Amygdala (tissue), 56 donors: Measurements from ENCODE around the gene ECPAS.
"Not testable (repeated sequence)": the region's sequence is repeated elsewhere in the genome, so short reads cannot be mapped to it uniquely, and the experiment has no call there.

Experiments
- DNase-seq, 56 donors: peaks; one replicate each; lab custom pipeline; 2025; lab: John Stamatoyannopoulos, UW

ECPAS gene

DNA sequence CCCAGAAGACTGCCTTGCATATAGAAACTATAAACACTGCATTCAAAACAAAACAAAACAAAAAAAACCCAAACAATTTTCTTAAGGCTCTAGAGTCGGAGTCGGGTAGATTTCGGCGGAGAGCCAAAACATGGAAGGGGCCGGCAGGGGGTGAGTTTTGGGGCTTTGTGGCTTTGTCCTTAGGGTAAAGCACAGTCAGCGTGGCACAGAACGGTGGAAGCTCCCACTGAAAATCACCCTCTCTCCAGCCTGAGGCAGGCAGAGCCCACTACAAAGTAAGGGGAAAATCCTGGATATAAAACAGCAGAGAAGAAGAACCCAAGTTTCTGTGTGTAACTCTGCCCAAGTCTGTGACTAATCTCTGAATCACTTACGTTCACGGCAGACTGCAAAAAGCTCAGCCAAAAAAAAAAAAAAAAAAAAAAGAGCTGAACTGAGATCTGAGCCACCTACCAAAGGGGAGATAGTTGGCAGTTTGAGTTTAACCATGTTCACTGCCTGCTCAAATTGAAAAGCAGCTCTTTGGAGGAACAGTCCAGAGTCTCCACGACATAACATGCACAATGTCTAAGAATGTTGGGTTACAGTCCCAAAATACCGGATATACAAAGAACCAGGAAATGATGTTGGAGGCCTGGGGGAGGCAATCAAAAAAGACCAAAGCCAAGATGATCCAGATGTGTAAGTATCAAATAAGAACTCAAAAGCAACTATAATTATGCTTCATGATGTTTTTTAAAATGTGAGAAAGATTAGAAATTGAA is 127.5 kb downstream of the ECPAS start:
- no peak for DNase-seq

DNA sequence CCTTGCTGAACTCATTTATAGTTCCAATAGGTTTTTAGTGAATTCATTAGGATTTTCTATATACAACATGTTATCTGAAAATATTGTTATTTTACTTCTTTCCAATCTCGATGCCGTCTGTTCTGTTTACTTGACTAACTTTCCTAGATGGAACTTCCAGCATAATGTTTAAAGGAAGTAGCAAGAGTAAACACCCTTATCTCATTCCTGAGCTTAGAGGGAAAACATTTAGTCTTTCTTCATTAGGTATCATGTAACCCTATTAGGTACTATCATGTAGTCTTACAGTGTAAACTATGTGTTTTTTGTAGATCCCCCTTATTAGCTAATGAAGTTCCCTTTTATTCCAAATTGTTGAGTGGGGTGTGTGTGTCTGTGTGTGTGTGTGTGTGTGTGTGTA is 131.6 kb downstream of the ECPAS start:
- DNase-seq = no peak

- DNase-seq = no peak
These were observed 133.6 kb downstream of the ECPAS start for GRCh38 chr9:111350556-111350955.

DNA sequence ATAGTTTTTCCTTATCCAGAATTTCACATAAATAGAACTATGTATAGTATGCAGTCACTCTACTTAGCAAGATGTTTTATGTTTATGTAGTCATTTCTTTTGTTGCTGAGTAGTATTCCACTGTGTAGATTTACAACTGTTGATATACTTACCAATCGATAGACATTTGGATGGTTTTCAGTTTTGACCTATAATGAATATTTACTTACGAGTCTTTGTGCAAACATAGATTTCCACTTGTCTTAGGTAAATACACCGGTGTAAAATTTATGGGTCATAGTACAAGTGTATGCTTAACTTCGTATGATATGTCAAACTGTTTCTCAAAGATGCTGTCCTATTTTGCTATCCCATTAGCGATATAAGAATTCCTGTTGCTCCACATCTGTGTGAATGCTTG is 134.4 kb downstream of the ECPAS start:
- DNase-seq = no peak

GRCh38 chr9:111348821-111349271 is 135.3 kb downstream of the ECPAS start:
- no peak for DNase-seq

- DNase-seq = not testable (repeated sequence)
These were observed 149.8 kb downstream of the ECPAS start for GRCh38 chr9:111334318-111334863.

- no peak for DNase-seq
These were observed 154.1 kb downstream of the ECPAS start, which contains the start of gene OR2K2 for GRCh38 chr9:111330124-111330523. Gene OR2K2 (minus strand): TSS chr9:111330224. CDS start chr9:111328433, 1,791 bp downstream.

DNA sequence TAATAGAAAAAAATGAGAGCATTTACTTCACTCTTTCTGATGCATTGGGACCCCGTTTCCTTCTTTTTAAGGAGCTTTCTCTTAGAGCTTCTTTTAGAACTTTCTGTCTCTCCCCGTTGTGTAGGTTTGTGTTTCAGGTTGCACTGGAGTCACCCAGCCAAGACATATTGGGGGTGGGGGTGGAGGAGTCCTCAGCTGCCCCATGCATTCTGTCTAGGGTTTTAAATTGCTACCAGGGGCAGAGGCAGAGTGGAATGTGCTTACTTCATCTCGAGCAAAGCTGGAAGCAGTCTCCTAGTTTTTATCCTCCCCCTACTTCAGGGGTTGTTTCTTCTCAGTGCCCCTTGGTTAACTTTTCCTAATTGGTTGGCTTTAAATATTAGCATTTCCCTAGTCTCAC is 163.6 kb downstream of the ECPAS start:
- no peak for DNase-seq

DNA sequence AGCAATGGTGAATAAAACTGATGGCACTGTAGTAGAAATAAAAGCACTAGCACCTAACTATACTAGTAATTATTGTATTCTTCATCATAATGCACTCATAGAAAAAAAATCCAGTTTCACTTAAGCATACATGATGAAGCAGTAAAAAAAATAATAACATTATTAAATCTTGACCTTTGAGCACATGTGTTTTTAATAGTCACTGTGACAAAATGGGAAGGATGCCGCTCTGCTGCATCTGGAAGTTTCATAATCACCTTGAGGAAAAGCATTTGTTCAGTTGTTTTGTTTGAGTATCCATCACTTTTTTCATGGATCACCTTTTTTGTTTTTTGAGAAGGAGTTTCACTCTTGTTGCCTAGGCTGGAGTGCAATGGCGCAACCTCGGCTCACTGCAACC is 167.4 kb downstream of the ECPAS start:
- no peak for DNase-seq
